Gastroesophageal sphincter (tissue), 3 donors: ENCODE data around the gene DRGX.

ENCODE experiments used
- EP300 ChIP-seq: sonication (generic); formaldehyde crosslinking; IDR thresholded peaks from one replicate; pipeline ENCODE4 v1.6.1; 2017; ENCODE audit warnings: antibody characterized with exemption, mild to moderate bottlenecking
- POLR2A ChIP-seq, 2 donors: fragments of 450-650 bp; IDR thresholded peaks; one replicate each; pipeline ENCODE4 v1.6.1; 2017; ENCODE audit warnings: antibody characterized with exemption in 2 of 2, mild to moderate bottlenecking in 2 of 2, moderate library complexity in 1 of 2
- POLR2AphosphoS5 ChIP-seq: sonication (generic); formaldehyde crosslinking; IDR thresholded peaks from one replicate; pipeline ENCODE4 v1.6.1; 2017; ENCODE audit warnings: antibody characterized with exemption
- TF ChIP-seq, protein P1 (sequence below), 4 experiments: fragments of 200-600 bp in 2 of 4; fragments of 450-650 bp in 2 of 4; sonication (generic) in 1 of 4; IDR thresholded peaks; one replicate each; pipeline ENCODE4 v1.5.1; 2017 to 2019; ENCODE audit warnings: antibody characterized with exemption in 4 of 4, mild to moderate bottlenecking in 2 of 4, moderate library complexity in 2 of 4

DNA sequence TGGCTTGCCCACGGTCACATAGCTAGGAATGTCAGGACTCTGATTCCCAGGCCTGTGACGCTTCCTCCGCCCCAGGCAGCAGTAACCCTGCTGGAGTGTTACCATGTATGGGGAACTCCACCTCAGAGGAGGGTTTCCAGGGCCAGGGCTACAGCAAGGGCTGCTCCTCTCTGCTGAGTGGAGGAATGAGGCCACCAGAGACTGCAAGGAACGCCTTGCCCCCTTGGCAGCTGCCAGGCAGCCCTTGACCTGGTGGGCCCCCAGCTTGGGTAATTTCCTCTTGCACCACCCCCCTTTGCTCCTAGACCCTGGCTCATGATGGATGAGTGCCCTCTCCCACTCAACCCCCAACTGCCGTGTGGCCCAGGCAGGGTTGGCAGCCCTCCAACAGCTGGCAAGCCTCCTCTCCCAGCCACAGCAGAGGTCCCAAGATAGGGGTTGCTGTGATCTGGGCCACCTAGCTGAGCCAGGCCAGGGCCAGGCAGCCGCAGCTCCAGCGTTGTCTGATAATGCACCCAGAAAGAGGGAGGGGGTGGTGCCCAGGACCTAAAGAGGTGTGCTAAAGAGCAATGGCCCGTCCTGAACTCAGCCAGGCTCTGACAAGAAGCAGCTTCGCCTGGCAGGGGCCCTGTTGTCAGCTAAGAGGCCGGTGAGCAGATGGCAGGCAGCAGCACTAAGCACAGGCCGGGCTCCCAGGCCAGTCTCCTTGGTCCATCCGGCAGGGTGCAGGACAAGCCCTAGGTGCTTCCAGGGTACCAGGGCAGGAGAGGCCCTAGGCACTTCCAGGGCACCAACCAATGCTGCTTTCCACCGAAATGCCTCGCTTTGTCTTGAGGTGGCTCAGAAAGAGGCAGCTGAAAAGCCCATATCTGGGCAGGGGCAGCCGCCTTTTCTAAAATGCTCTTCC lies 35.4 kb downstream of the DRGX start:
- TF ChIP-seq POLR2A (IDR thresholded peaks at IDR 0.05): no peak
- TF ChIP-seq POLR2AphosphoS5: no peak
- TF ChIP-seq, protein P1, sequence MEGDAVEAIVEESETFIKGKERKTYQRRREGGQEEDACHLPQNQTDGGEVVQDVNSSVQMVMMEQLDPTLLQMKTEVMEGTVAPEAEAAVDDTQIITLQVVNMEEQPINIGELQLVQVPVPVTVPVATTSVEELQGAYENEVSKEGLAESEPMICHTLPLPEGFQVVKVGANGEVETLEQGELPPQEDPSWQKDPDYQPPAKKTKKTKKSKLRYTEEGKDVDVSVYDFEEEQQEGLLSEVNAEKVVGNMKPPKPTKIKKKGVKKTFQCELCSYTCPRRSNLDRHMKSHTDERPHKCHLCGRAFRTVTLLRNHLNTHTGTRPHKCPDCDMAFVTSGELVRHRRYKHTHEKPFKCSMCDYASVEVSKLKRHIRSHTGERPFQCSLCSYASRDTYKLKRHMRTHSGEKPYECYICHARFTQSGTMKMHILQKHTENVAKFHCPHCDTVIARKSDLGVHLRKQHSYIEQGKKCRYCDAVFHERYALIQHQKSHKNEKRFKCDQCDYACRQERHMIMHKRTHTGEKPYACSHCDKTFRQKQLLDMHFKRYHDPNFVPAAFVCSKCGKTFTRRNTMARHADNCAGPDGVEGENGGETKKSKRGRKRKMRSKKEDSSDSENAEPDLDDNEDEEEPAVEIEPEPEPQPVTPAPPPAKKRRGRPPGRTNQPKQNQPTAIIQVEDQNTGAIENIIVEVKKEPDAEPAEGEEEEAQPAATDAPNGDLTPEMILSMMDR (IDR thresholded peaks at IDR 0.05): no peak
- no peak for TF ChIP-seq EP300
